Activated T-helper 17 cell treated with anti-CD3 and anti-CD28 coated beads, Interleukin-2, amount 50 U/mL, for 72 hours (primary cell): ENCODE data around the gene EXOC6. TPM values are rescaled to one million over a fixed set of nuclear protein-coding genes. Genes with fewer than 3 reads are reported as not detected.

Source experiments
- ATAC-seq: fragments of 150-1000 bp; cut with Tn5 transposase; replicated peaks from 2 replicates; pipeline ENCODE4 v1.10.0; 2021; ENCODE audit warnings: mild to moderate bottlenecking, moderate library complexity
- H3K27ac Mint-ChIP-seq: one replicate; pipeline ENCODE4 v1.8.0; 2022; ENCODE audit warnings: mixed read lengths
- H3K27me3 Mint-ChIP-seq: one replicate; pipeline ENCODE4 v1.8.0; 2022; ENCODE audit warnings: mixed read lengths
- H3K36me3 Mint-ChIP-seq: one replicate; pipeline ENCODE4 v1.8.0; 2022; ENCODE audit warnings: low read depth, mild to moderate bottlenecking, mixed read lengths
- H3K4me1 Mint-ChIP-seq: one replicate; pipeline ENCODE4 v1.8.0; 2022; ENCODE audit warnings: mixed read lengths
- H3K4me3 Mint-ChIP-seq: one replicate; pipeline ENCODE4 v1.8.0; 2022; ENCODE audit warnings: mild to moderate bottlenecking, mixed read lengths
- H3K9me3 Mint-ChIP-seq: one replicate; pipeline ENCODE4 v1.8.0; 2022; ENCODE audit warnings: mixed read lengths
- total RNA-seq, 2 donors: library from RNA; stranded (reverse); gene quantifications; one replicate each; pipeline ENCODE4 v1.2.3, GENCODE V29; 2022

Gene EXOC6
- total RNA-seq, 2 donors from 2014 or later: 9.8 to 12.1 TPM

DNA sequence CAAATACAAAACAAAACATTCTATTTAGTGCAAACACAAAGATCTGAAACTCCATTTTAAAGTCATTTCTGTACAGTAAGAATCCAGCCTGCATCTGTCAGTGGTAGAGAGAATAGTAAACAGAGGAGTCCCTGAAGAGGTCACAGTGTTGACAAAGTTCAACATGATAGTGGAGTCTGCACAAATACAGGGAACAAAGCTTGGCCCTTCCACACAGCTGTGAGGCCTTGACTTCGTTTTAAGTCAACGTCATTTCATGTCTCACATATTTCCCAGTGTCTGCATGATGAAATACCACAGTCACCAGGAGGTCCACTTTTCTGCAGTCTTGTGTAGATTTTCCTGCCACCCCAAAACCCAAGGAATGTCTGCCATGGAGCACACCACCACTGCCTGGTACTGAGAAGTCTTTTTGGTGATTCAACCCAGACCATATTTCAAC, 258.3 kb downstream of the EXOC6 start:
- ATAC-seq: no peak
- H3K4me3 Mint-ChIP-seq: no peak overlapping the region
- H3K9me3 Mint-ChIP-seq: no peaks in the 10 kb centered on the region
- H3K4me1 Mint-ChIP-seq: no peaks in the 10 kb centered on the region
- H3K27ac Mint-ChIP-seq: no peak overlapping the region
- no peaks in the 10 kb centered on the region for H3K27me3 Mint-ChIP-seq
- no peaks in the 10 kb centered on the region for H3K36me3 Mint-ChIP-seq

Other genes with a start within 250 kb of the EXOC6 start
- 1 to 10 TPM in 1 of 2 donors, under 1 TPM in 1; 0.53 to 1.9 TPM for gene HHEX, start 158.6 kb upstream of the EXOC6 start, total RNA-seq
- gene CYP26C1, start 212.3 kb downstream of the EXOC6 start, total RNA-seq: not detected
- under 1 TPM in 1 of 2 donors, not detected in 1; 0.40 TPM for gene CYP26A1, start 225.4 kb downstream of the EXOC6 start, total RNA-seq